HG02943 (cell line): Measurements from ENCODE around the gene SHPK.

Experiments used
- ATAC-seq: cut with Tn5 transposase; IDR thresholded peaks from one replicate; pipeline ENCODE4 v1.9.1; 2021; ENCODE audit warnings: mild to moderate bottlenecking, low read depth, moderate library complexity; ENCODE audit not compliant: unreplicated experiment

SHPK gene

GRCh38 chr17:3636154-3636907 is at the start of gene SHPK, which contains the start of gene CTNS:
Gene SHPK (minus strand): TSS chr17:3636250. CDS start chr17:3636219, 31 bp downstream.
Gene CTNS (plus strand): TSS chr17:3636760. CDS start chr17:3640207, 3,447 bp downstream.
- ATAC-seq: peak; percentile 82

- ATAC-seq: no peak
Measured at GRCh38 chr17:3685174-3685573, 49.1 kb upstream of the SHPK start.

- ATAC-seq: no peak
Measured at GRCh38 chr17:3683054-3683511, 47.0 kb upstream of the SHPK start.

GRCh38 chr17:3682033-3682432 is 46.0 kb upstream of the SHPK start:
- ATAC-seq: no peak

GRCh38 chr17:3681565-3681964 is 45.5 kb upstream of the SHPK start:
- ATAC-seq: no peak

GRCh38 chr17:3681057-3681456 is 45.0 kb upstream of the SHPK start:
- ATAC-seq: no peak

- ATAC-seq: no peak
Measured at GRCh38 chr17:3679531-3680126, 43.6 kb upstream of the SHPK start.

- no peak for ATAC-seq
Measured at GRCh38 chr17:3678821-3679530, 42.9 kb upstream of the SHPK start.

- no peak for ATAC-seq
Measured at GRCh38 chr17:3678095-3678820, 42.2 kb upstream of the SHPK start.

GRCh38 chr17:3675886-3676285 is 39.8 kb upstream of the SHPK start:
- no peak for ATAC-seq

- ATAC-seq: no peak
Measured at GRCh38 chr17:3672571-3672970, 36.5 kb upstream of the SHPK start.

- no peak for ATAC-seq
Measured at GRCh38 chr17:3669548-3669947, 33.5 kb upstream of the SHPK start.

- no peak for ATAC-seq
Measured at GRCh38 chr17:3669085-3669347, 33.0 kb upstream of the SHPK start.

- ATAC-seq: peak; percentile 68
Measured at GRCh38 chr17:3668279-3669084, 32.4 kb upstream of the SHPK start, which contains the start of the genes EMC6 and TAX1BP3. Gene EMC6 (plus strand): TSS chr17:3668812. CDS start chr17:3669147, 335 bp downstream. Gene TAX1BP3 (minus strand): TSS chr17:3668578. CDS start chr17:3668526, 52 bp downstream.

- ATAC-seq: no peak
Measured at GRCh38 chr17:3667366-3668278, 31.6 kb upstream of the SHPK start.

GRCh38 chr17:3666516-3666915 is 30.5 kb upstream of the SHPK start:
- ATAC-seq: no peak

- no peak for ATAC-seq
Measured at GRCh38 chr17:3665834-3666233, 29.8 kb upstream of the SHPK start.

GRCh38 chr17:3663102-3664011 is 27.3 kb upstream of the SHPK start:
- no peak for ATAC-seq
